ENCODE results near the gene ENTHD1.
"Not testable (repeated sequence)": the region's sequence is repeated elsewhere in the genome, so short reads cannot be mapped to it uniquely, and the experiment has no call there.

ENTHD1 gene

DNA sequence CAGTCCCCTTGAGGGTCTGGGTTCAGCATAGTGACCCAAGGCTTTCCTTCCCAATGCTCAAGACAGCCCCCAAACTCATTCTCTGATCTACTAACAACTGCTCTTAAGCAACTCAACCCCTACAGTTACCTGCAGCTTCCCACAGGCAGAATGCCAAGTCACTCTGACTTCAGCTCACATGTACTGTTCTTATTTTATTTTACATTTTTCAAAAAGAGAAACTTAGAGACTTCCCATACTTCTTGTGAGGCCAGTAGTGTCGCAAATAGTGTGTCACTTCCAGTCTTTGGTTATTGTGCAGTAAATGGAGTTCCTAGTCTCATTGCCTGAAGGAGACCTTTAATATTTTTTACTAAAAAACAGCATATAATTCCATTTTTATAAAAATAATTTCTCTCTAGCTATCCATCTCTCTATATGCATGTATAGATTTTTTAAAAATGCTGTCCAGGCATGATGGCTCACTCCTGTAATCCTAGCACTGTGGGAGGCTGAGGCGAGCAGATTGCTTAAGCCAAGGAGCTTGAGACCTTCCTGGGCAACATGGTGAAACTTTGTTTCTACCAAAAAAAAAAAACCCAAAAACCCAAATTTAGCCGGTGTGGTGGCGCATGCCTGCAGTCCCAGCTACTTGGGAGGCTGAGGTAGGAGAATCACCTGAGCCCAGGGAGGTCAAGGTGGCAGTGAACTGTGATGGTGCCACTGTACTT, 41.8 kb downstream of the ENTHD1 start:
- Histone ChIP-seq H3K4me3 (no peak overlapping the region), H3K27ac (no peak overlapping the region)

DNA sequence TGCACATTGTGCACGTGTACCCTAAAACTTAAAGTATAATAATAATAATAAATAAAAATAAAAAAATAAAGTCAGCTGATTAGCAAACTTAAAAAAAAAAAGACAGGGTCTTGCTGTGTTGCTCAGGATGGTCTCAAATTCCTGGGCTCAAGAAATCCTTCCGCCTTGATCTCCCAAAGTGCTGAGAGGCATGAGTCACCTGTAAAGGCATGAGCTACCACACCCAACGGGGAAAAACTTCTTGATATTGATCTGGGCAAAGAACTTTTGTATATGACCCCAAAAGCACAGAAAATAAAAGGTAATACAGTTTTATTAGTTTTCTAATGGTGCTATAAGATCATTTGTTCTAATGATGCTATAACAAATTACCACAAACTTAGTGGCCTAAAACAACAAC, 46.1 kb downstream of the ENTHD1 start:
- Histone ChIP-seq H3K9me3 (no peaks in the 10 kb centered on the region), H3K4me3 (no peak overlapping the region), H3K27ac (no peak overlapping the region), H3K27me3 (peaks cover 0 to 5% of the 10 kb centered on the region in 2 donors), H3K36me3 (no peaks in the 10 kb centered on the region), H3K4me1 (no peaks in the 10 kb centered on the region)
- no peak for DNase-seq
- TF ChIP-seq, protein P1, sequence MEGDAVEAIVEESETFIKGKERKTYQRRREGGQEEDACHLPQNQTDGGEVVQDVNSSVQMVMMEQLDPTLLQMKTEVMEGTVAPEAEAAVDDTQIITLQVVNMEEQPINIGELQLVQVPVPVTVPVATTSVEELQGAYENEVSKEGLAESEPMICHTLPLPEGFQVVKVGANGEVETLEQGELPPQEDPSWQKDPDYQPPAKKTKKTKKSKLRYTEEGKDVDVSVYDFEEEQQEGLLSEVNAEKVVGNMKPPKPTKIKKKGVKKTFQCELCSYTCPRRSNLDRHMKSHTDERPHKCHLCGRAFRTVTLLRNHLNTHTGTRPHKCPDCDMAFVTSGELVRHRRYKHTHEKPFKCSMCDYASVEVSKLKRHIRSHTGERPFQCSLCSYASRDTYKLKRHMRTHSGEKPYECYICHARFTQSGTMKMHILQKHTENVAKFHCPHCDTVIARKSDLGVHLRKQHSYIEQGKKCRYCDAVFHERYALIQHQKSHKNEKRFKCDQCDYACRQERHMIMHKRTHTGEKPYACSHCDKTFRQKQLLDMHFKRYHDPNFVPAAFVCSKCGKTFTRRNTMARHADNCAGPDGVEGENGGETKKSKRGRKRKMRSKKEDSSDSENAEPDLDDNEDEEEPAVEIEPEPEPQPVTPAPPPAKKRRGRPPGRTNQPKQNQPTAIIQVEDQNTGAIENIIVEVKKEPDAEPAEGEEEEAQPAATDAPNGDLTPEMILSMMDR (IDR thresholded peaks at IDR 0.05), result no peak
- intact Hi-C loops (cut with DNase I; ENCODE audit: low total_unique reads), result no loop called here

More for the DNA sequence above, 41.8 kb downstream of the ENTHD1 start:
- Histone ChIP-seq H3K36me3 (no peaks in the 10 kb centered on the region), H3K27me3 (peaks cover 0 to 9% of the 10 kb centered on the region in 2 donors), H3K4me1 (no peaks in the 10 kb centered on the region), H3K9me3 (no peaks in the 10 kb centered on the region)
- TF ChIP-seq, protein P1 (IDR thresholded peaks at IDR 0.05), result no peak
- no peak for DNase-seq
- intact Hi-C loops (cut with DNase I; ENCODE audit: low total_unique reads), result no loop called here

DNA sequence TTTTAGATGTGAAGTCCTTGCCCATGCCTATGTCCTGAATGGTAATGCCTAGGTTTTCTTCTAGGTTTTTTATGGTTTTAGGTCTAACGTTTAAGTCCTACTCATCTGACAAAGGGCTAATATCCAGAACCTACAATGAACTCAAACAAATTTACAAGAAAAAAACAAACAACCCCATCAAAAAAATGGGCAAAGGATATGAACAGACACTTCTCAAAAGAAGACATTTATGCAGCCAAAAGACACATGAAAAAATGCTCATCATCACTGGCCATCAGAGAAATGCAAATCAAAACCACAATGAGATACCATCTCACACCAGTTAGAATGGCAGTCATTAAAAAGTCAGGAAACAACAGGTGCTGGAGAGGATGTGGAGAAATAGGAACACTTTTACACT, 47.0 kb downstream of the ENTHD1 start:
- H3K9me3 ChIP-seq; intact Hi-C loops (cut with DNase I; ENCODE audit: low total_unique reads); H3K4me3 ChIP-seq; H3K27ac ChIP-seq; H3K36me3 ChIP-seq; DNase-seq; H3K4me1 ChIP-seq; H3K27me3 ChIP-seq: not testable (repeated sequence)

DNA sequence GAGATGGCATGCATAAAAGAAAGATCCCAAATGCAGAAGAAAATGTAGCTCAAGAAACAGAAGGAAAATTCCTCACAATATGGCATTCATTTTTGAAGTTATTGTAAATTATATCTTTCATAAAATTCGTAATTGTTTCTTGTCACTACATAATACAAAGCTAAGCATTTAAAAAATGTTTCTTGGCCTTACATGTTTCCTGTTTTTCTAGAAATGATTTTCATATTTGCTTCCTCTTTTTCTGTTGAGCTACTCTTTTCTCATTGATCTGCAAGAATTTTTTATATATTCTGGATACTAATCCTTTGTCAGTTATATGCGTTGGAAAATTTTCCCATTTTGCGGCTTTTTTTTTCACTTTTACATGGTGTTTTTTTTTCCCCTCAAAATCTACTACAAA, 48.0 kb downstream of the ENTHD1 start:
- TF ChIP-seq, protein P1 (IDR thresholded peaks at IDR 0.05), result no peak
- Histone ChIP-seq H3K27ac (no peak overlapping the region), H3K27me3 (peaks cover 0 to 6% of the 10 kb centered on the region in 2 donors), H3K4me3 (no peak overlapping the region), H3K4me1 (no peaks in the 10 kb centered on the region), H3K36me3 (no peaks in the 10 kb centered on the region), H3K9me3 (no peaks in the 10 kb centered on the region)
- DNase-seq, result no peak
- intact Hi-C loops (cut with DNase I; ENCODE audit: low total_unique reads), result no loop called here

DNA sequence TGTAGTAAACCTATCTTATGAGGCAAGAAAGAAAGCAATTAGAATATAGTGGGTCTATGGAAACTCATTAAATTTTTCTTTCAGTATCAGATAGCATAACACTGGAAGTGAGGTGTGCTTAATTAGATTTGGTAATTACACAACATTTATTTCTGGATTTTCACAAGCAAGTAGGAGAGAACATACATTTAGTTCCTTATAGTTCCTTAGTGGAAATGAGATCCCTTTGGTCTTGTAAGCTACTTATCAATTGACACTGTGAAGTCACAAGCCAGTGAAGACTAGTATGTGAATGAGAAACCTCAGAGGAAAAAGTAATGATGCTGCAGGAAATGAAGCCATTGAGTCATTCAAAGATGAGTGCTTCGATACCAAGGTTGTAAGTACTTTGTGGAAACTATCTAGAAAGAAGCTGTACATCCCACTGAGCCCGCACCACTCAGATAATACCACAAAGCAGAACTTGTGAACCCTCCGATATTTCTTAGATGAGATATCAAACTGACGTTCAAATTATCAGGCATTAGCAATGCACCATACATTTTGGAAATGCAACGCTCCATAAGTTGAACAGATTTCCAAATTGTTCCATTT, 53.5 kb downstream of the ENTHD1 start:
- intact Hi-C loops (cut with DNase I; ENCODE audit: low total_unique reads), result no loop called here
- DNase-seq, result no peak
- no peaks in the 10 kb centered on the region for H3K4me1 ChIP-seq
- peaks cover 0 to 4% of the 10 kb centered on the region in 2 donors for H3K27me3 ChIP-seq
- no peaks in the 10 kb centered on the region for H3K36me3 ChIP-seq
- no peak overlapping the region for H3K27ac ChIP-seq
- TF ChIP-seq, protein P1 (IDR thresholded peaks at IDR 0.05), result no peak
- no peak overlapping the region for H3K4me3 ChIP-seq
- H3K9me3 ChIP-seq, result no peaks in the 10 kb centered on the region

DNA sequence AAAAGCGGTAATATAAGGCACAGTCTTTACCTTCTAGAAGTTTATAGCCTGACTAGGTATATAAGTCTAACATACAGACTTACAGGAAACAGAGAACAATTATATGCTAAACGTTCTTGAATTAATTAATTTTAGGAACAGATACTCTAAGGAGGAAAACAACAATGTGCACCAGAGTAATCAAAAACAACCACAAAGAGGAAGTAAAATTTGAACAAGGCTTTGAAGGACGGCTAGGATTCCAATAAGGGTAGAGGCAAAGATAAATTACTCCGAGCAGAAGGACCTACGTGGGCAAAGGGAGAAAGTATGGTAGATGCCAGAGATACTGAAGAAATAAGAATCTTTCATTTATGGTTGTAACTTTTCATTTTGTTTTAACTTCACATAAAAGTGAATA, 54.4 kb downstream of the ENTHD1 start:
- Histone ChIP-seq H3K4me3 (no peak overlapping the region), H3K27ac (no peak overlapping the region), H3K4me1 (no peaks in the 10 kb centered on the region), H3K27me3 (peaks cover 0 to 9% of the 10 kb centered on the region in 2 donors), H3K36me3 (no peaks in the 10 kb centered on the region), H3K9me3 (no peaks in the 10 kb centered on the region)
- DNase-seq, result no peak
- TF ChIP-seq, protein P1 (IDR thresholded peaks at IDR 0.05), result no peak
- intact Hi-C loops (cut with DNase I; ENCODE audit: low total_unique reads), result no loop called here

Measured in tibial artery (tissue), 4 donors.